ENCODE measurements around the gene UNCX. TPM values are rescaled to one million over a fixed set of nuclear protein-coding genes. Genes with fewer than 3 reads are reported as not detected.
"Not testable (repeated sequence)": the region's sequence is repeated elsewhere in the genome, so short reads cannot be mapped to it uniquely, and the experiment has no call there.

Gene UNCX
- total RNA-seq, 1 experiment from 2014 or later: not detected

- H3K9me3 Mint-ChIP-seq (ENCODE audit: low read depth, unreplicated experiment): peaks cover 15% of the 10 kb centered on the region
- DNase-seq: no peak
- no peak overlapping the region for H3K4me3 Mint-ChIP-seq (ENCODE audit: low read depth, unreplicated experiment)
- H3K27ac Mint-ChIP-seq (ENCODE audit: unreplicated experiment): no peak overlapping the region
- H3K36me3 Mint-ChIP-seq (ENCODE audit: insufficient read depth, unreplicated experiment): peaks cover 6% of the 10 kb centered on the region
- no peak for TF ChIP-seq CTCF (IDR thresholded peaks at IDR 0.05; ENCODE audit: unreplicated experiment)
- CTCF ChIA-PET: no interaction called here
- intact Hi-C loops (cut with micrococcal nuclease; ENCODE audit: unreplicated experiment): no loop called here
- BruUV-seq (replicated peaks): no TSS peak
- H3K27me3 Mint-ChIP-seq (ENCODE audit: unreplicated experiment): peaks cover 34% of the 10 kb centered on the region
- no peaks in the 10 kb centered on the region for H3K4me1 Mint-ChIP-seq (ENCODE audit: low read depth, unreplicated experiment)
Measured at GRCh38 chr7:1275451-1276381, 43.0 kb downstream of the UNCX start.

- no peak overlapping the region for H3K27ac Mint-ChIP-seq (ENCODE audit: unreplicated experiment)
- no peaks in the 10 kb centered on the region for H3K36me3 Mint-ChIP-seq (ENCODE audit: insufficient read depth, unreplicated experiment)
- H3K4me3 Mint-ChIP-seq (ENCODE audit: low read depth, unreplicated experiment): no peak overlapping the region
- intact Hi-C loops (cut with micrococcal nuclease; ENCODE audit: unreplicated experiment): no loop called here
- no peak for DNase-seq
- no peaks in the 10 kb centered on the region for H3K4me1 Mint-ChIP-seq (ENCODE audit: low read depth, unreplicated experiment)
- TF ChIP-seq CTCF (IDR thresholded peaks at IDR 0.05; ENCODE audit: unreplicated experiment): no peak
- peaks cover 15% of the 10 kb centered on the region for H3K9me3 Mint-ChIP-seq (ENCODE audit: low read depth, unreplicated experiment)
- CTCF ChIA-PET: no interaction called here
- peaks cover 31% of the 10 kb centered on the region for H3K27me3 Mint-ChIP-seq (ENCODE audit: unreplicated experiment)
- BruUV-seq (replicated peaks): no TSS peak
Measured at GRCh38 chr7:1276626-1277175, 44.0 kb downstream of the UNCX start.

GRCh38 chr7:1278543-1278942 lies 45.9 kb downstream of the UNCX start:
- H3K36me3 Mint-ChIP-seq (ENCODE audit: insufficient read depth, unreplicated experiment): no peaks in the 10 kb centered on the region
- H3K4me3 Mint-ChIP-seq (ENCODE audit: low read depth, unreplicated experiment): no peak overlapping the region
- BruUV-seq (replicated peaks): no TSS peak
- H3K27me3 Mint-ChIP-seq (ENCODE audit: unreplicated experiment): peaks cover 41% of the 10 kb centered on the region
- CTCF ChIA-PET: no interaction called here
- no peak for DNase-seq
- no peak overlapping the region for H3K27ac Mint-ChIP-seq (ENCODE audit: unreplicated experiment)
- no peak for TF ChIP-seq CTCF (IDR thresholded peaks at IDR 0.05; ENCODE audit: unreplicated experiment)
- intact Hi-C loops (cut with micrococcal nuclease; ENCODE audit: unreplicated experiment): no loop called here
- no peaks in the 10 kb centered on the region for H3K4me1 Mint-ChIP-seq (ENCODE audit: low read depth, unreplicated experiment)
- H3K9me3 Mint-ChIP-seq (ENCODE audit: low read depth, unreplicated experiment): peaks cover 15% of the 10 kb centered on the region

GRCh38 chr7:1279041-1279440 lies 46.4 kb downstream of the UNCX start:
- intact Hi-C loops (cut with micrococcal nuclease; ENCODE audit: unreplicated experiment): no loop called here
- BruUV-seq (replicated peaks): no TSS peak
- CTCF ChIA-PET: no interaction called here
- Mint-ChIP-seq H3K27ac (ENCODE audit: unreplicated experiment) (no peak overlapping the region), H3K27me3 (ENCODE audit: unreplicated experiment) (peaks cover 46% of the 10 kb centered on the region), H3K4me3 (ENCODE audit: low read depth, unreplicated experiment) (no peak overlapping the region), H3K9me3 (ENCODE audit: low read depth, unreplicated experiment) (peaks cover 15% of the 10 kb centered on the region), H3K4me1 (ENCODE audit: low read depth, unreplicated experiment) (no peaks in the 10 kb centered on the region), H3K36me3 (ENCODE audit: insufficient read depth, unreplicated experiment) (no peaks in the 10 kb centered on the region)
- TF ChIP-seq CTCF (IDR thresholded peaks at IDR 0.05; ENCODE audit: unreplicated experiment): no peak
- no peak for DNase-seq

GRCh38 chr7:1279895-1280294 lies 47.2 kb downstream of the UNCX start:
- BruUV-seq (replicated peaks); intact Hi-C loops (cut with micrococcal nuclease; ENCODE audit: unreplicated experiment); H3K36me3 Mint-ChIP-seq (ENCODE audit: insufficient read depth, unreplicated experiment); DNase-seq; H3K4me3 Mint-ChIP-seq (ENCODE audit: low read depth, unreplicated experiment); H3K4me1 Mint-ChIP-seq (ENCODE audit: low read depth, unreplicated experiment); H3K27ac Mint-ChIP-seq (ENCODE audit: unreplicated experiment); CTCF ChIA-PET: not testable (repeated sequence)
- Mint-ChIP-seq H3K9me3 (ENCODE audit: low read depth, unreplicated experiment) (peaks cover 15% of the 10 kb centered on the region), H3K27me3 (ENCODE audit: unreplicated experiment) (peaks cover 54% of the 10 kb centered on the region)
